PC-3 (cell line): ENCODE measurements around the gene BSDC1. TPM values are rescaled to one million over a fixed set of nuclear protein-coding genes. Genes with fewer than 3 reads are reported as not detected.

Experiments used
- ATAC-seq: fragments of 200-7000 bp; cut with Tn5 transposase; 2 replicates; pipeline ENCODE4 v1.9.1; 2020; ENCODE audit warnings: mild to moderate bottlenecking, moderate library complexity
- BruUV-seq: library from RNA; stranded (reverse); fragments of 400-500 nt; replicated peaks from 2 replicates; lab custom pipeline; 2021; lab: Mats Ljungman, UMichigan
- CTCF ChIA-PET: fragments of 300-600 bp; sonication (Branson Sonifier 250); formaldehyde crosslinking; loops from one replicate; lab custom pipeline; 2022; ENCODE audit warnings: antibody characterized with exemption; lab: Charles Lee
- POLR2A ChIA-PET: fragments of 300-600 bp; sonication (Branson Sonifier 250); formaldehyde crosslinking; loops from one replicate; lab custom pipeline; 2022; ENCODE audit warnings: antibody characterized with exemption; ENCODE audit not compliant: unreplicated experiment; lab: Charles Lee
- DNase-seq: peaks from one replicate; pipeline ENCODE4 v3.0.0-alpha.2; 2015
- H2AFZ ChIP-seq: fragments of 300-600 bp; sonication (generic); 2 replicates; pipeline ENCODE4 v1.6.0; 2016; ENCODE audit warnings: antibody characterized with exemption, low read length
- H3F3A ChIP-seq: fragments of 300-600 bp; sonication (generic); one replicate; pipeline ENCODE4 v1.6.0; 2017; ENCODE audit warnings: antibody characterized with exemption, low read length, control low read depth, mild to moderate bottlenecking; ENCODE audit not compliant: unreplicated experiment
- H3K27ac ChIP-seq: fragments of 300-600 bp; sonication (generic); 2 replicates; pipeline ENCODE4 v1.5.1; 2016; ENCODE audit warnings: mild to moderate bottlenecking, low read length
- H3K27me3 ChIP-seq: fragments of 300-600 bp; sonication (generic); 2 replicates; pipeline ENCODE4 v1.6.1; 2016; ENCODE audit warnings: low read length, mixed read lengths
- H3K36me3 ChIP-seq: fragments of 300-600 bp; sonication (generic); 2 replicates; pipeline ENCODE4 v1.6.1; 2016; ENCODE audit warnings: low read depth, mixed run types, low read length, mixed read lengths
- H3K4me1 ChIP-seq: fragments of 300-600 bp; sonication (generic); 2 replicates; pipeline ENCODE4 v1.5.1; 2016; ENCODE audit warnings: low read length; ENCODE audit not compliant: insufficient read depth
- H3K4me2 ChIP-seq: fragments of 300-600 bp; sonication (generic); 2 replicates; pipeline ENCODE4 v1.6.0; 2016; ENCODE audit warnings: low read length
- H3K4me3 ChIP-seq: fragments of 300-600 bp; sonication (generic); 2 replicates; pipeline ENCODE4 v1.5.1; 2016; ENCODE audit warnings: mild to moderate bottlenecking, low read length, mixed read lengths
- H3K79me2 ChIP-seq: fragments of 300-600 bp; sonication (generic); 2 replicates; pipeline ENCODE4 v1.6.1; 2017; ENCODE audit warnings: low read length, mixed read lengths
- H3K9ac ChIP-seq: fragments of 300-600 bp; sonication (generic); 2 replicates; pipeline ENCODE4 v1.6.0; 2016; ENCODE audit warnings: mild to moderate bottlenecking, low read length
- H3K9me2 ChIP-seq: fragments of 300-600 bp; sonication (generic); replicated peaks from 2 replicates; pipeline ENCODE4 v1.6.1; 2016; ENCODE audit warnings: mixed run types, low read length, mixed read lengths
- H3K9me3 ChIP-seq: fragments of 300-600 bp; sonication (generic); 2 replicates; pipeline ENCODE4 v1.6.1; 2016; ENCODE audit warnings: low read length, mixed read lengths
- H4K20me1 ChIP-seq: fragments of 300-600 bp; sonication (generic); 2 replicates; pipeline ENCODE4 v1.6.1; 2016; ENCODE audit warnings: low read length, mixed read lengths
- EZH2 ChIP-seq: fragments of 300-600 bp; sonication (generic); IDR thresholded peaks from one replicate; pipeline ENCODE4 v1.6.1; 2017; ENCODE audit warnings: antibody characterized with exemption, mild to moderate bottlenecking, low read length; ENCODE audit not compliant: unreplicated experiment
- EZH2phosphoT487 ChIP-seq: fragments of 300-600 bp; sonication (generic); IDR thresholded peaks from 2 replicates; pipeline ENCODE4 v1.6.1; 2018; ENCODE audit warnings: mild to moderate bottlenecking, antibody characterized with exemption, low read length, borderline replicate concordance
- intact Hi-C: fragments of 100-400 bp; cut with micrococcal nuclease; formaldehyde crosslinking; loops from 2 replicates; pipeline ENCODE4 v1.9.0; 2023
- total RNA-seq: library from RNA; depleted of rRNA; stranded (reverse); fragments of >200 nt; gene quantifications from 2 replicates; pipeline ENCODE4 v1.2.3, GENCODE V29; 2014
- TF ChIP-seq, protein P1 (sequence below): fragments of 300-600 bp; sonication (generic); conservative IDR thresholded peaks from 2 replicates; pipeline ENCODE4 v1.5.1; 2017; ENCODE audit warnings: antibody characterized with exemption, low read depth, mild to moderate bottlenecking, low read length

The BSDC1 gene
- total RNA-seq, 1 experiment from 2014 or later: 59.8 TPM

DNA sequence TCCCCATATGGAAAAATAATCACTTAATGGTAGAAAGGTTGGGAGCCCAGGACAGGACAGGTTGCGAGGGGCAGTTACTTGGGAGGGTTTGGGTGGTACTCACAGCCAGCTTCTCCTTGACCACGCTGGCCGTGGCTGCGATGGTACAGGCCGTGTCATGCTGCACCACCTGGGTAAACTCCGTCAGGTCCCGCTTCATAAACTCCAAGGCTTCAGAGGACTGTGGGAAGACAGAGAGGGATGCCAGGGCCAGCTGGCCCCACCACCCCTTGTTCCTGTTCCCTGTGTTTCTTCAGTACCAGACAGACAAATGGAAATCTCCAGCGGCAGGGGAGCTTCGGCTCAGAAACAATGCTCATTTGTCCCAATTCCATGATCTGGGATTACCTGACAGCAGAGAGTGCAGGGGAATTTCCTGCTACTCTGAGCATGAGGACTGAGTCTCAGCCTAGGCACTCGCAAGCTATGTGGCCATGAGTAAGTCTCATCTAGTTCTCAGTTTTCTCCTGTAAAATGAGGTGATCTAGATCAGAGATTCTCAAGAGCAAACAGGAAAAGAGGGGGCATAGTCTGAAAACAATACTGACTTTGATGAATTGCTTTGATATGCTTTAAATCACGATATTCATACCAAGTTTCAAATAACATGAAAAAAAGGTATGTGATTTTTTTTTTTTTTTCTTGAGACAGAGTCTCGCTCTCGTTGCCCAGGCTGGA is 7.4 kb downstream of the BSDC1 start:
- Histone ChIP-seq H3K9me2 (no peaks in the 10 kb centered on the region), H3K36me3 (peaks cover 36% of the 10 kb centered on the region), H2AFZ (no peak overlapping the region), H3K79me2 (peaks cover 19% of the 10 kb centered on the region), H3K4me2 (no peak overlapping the region), H3F3A (no peaks in the 10 kb centered on the region), H4K20me1 (no peaks in the 10 kb centered on the region), H3K4me3 (no peak overlapping the region), H3K27ac (no peak overlapping the region), H3K9me3 (no peaks in the 10 kb centered on the region), H3K4me1 (no peaks in the 10 kb centered on the region), H3K9ac (no peak overlapping the region), H3K27me3 (no peaks in the 10 kb centered on the region)
- ChIA-PET POLR2A (no interaction called here), CTCF (no interaction called here)
- no peak for TF ChIP-seq EZH2phosphoT487
- TF ChIP-seq EZH2: no peak
- TF ChIP-seq, protein P1, sequence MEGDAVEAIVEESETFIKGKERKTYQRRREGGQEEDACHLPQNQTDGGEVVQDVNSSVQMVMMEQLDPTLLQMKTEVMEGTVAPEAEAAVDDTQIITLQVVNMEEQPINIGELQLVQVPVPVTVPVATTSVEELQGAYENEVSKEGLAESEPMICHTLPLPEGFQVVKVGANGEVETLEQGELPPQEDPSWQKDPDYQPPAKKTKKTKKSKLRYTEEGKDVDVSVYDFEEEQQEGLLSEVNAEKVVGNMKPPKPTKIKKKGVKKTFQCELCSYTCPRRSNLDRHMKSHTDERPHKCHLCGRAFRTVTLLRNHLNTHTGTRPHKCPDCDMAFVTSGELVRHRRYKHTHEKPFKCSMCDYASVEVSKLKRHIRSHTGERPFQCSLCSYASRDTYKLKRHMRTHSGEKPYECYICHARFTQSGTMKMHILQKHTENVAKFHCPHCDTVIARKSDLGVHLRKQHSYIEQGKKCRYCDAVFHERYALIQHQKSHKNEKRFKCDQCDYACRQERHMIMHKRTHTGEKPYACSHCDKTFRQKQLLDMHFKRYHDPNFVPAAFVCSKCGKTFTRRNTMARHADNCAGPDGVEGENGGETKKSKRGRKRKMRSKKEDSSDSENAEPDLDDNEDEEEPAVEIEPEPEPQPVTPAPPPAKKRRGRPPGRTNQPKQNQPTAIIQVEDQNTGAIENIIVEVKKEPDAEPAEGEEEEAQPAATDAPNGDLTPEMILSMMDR: no peak
- BruUV-seq: no TSS peak
- DNase-seq (no peak), ATAC-seq (no peak)
- intact Hi-C loops: no loop called here

DNA sequence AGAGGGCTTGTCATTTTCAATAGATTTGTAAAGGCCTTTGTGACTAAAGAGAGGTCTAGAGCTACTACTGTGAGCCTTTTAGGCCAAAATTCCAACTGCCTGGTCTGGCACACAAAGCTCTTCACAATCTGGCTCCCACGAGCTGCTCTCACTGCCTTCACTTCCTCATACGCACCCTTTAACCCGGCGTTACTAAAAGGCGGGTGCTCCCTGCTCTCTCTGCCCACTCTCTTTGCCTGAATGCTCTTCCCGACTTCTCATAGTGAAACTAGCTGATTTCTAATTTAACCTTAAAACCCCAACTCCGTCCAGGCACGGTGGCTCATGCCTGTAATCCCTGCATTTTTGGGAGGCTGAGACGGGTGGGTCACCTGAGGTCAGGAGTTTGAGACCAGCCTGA is 14.2 kb downstream of the BSDC1 start:
- DNase-seq (no peak), ATAC-seq (no peak)
- Histone ChIP-seq H3K4me1 (no peaks in the 10 kb centered on the region), H3F3A (no peaks in the 10 kb centered on the region), H3K79me2 (no peaks in the 10 kb centered on the region), H4K20me1 (no peaks in the 10 kb centered on the region), H2AFZ (no peak overlapping the region), H3K4me3 (no peak overlapping the region), H3K27me3 (no peaks in the 10 kb centered on the region), H3K9ac (no peak overlapping the region), H3K4me2 (no peak overlapping the region), H3K9me2 (no peaks in the 10 kb centered on the region), H3K36me3 (peaks cover 56% of the 10 kb centered on the region), H3K9me3 (no peaks in the 10 kb centered on the region), H3K27ac (no peak overlapping the region)
- ChIA-PET CTCF (no interaction called here), POLR2A (no interaction called here)
- no TSS peak for BruUV-seq
- TF ChIP-seq EZH2 (no peak), EZH2phosphoT487 (no peak)
- TF ChIP-seq, protein P1: no peak
- intact Hi-C loops: no loop called here

DNA sequence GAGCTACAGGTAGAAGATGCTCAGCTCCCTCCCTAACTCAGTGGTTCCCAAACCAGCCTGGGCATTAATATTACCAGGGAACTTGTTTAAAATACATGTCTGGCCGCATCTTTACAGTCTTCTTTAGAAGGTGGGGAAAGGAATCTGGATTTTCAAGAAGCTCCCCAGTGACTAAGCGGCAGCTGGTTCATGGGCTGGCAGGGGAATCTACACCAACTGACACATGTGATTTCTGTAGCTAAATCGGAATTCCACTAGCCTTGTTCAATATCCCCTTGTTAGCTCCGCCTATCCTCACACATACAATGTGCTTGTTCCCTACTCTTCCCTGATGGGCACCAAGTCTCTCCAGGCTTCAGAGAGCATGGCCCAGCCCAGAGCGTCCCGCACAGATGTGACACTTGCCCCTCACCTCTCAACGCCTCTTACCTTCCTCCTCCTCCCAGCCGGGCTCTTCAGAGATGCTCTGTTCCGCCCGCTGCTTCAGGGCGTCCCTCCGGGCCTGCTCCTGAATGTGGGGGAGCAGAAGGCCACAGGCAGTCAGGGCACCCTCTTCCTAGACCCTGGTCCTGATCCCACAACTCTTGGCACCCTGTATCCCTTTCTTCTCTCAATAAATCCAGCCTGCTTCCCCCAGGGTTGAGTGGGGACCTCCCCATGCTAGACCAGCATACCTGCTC is 16.6 kb downstream of the BSDC1 start:
- H2AFZ ChIP-seq: no peak overlapping the region
- no peaks in the 10 kb centered on the region for H3K27me3 ChIP-seq
- no peaks in the 10 kb centered on the region for H3K79me2 ChIP-seq
- no peak overlapping the region for H3K4me3 ChIP-seq
- H3K27ac ChIP-seq: no peak overlapping the region
- peaks cover 53% of the 10 kb centered on the region for H3K36me3 ChIP-seq
- H3K4me1 ChIP-seq: no peaks in the 10 kb centered on the region
- H3F3A ChIP-seq: no peaks in the 10 kb centered on the region
- ChIA-PET POLR2A (no interaction called here), CTCF (no interaction called here)
- no peaks in the 10 kb centered on the region for H3K9me2 ChIP-seq
- no peak overlapping the region for H3K4me2 ChIP-seq
- H4K20me1 ChIP-seq: no peaks in the 10 kb centered on the region
- no peak overlapping the region for H3K9ac ChIP-seq
- no peaks in the 10 kb centered on the region for H3K9me3 ChIP-seq
- TF ChIP-seq EZH2 (no peak), EZH2phosphoT487 (no peak)
- TF ChIP-seq, protein P1: no peak
- ATAC-seq (no peak), DNase-seq (no peak)
- intact Hi-C loops: no loop called here
- BruUV-seq: no TSS peak
